HG02588 (cell line): ENCODE data around the gene DPP9.
"Not testable (repeated sequence)": the region's sequence is repeated elsewhere in the genome, so short reads cannot be mapped to it uniquely, and the experiment has no call there.

Experiments used
- ATAC-seq: cut with Tn5 transposase; IDR thresholded peaks from one replicate; pipeline ENCODE4 v1.9.1; 2021; ENCODE audit warnings: mild to moderate bottlenecking, moderate library complexity; ENCODE audit not compliant: unreplicated experiment

Gene DPP9

DNA sequence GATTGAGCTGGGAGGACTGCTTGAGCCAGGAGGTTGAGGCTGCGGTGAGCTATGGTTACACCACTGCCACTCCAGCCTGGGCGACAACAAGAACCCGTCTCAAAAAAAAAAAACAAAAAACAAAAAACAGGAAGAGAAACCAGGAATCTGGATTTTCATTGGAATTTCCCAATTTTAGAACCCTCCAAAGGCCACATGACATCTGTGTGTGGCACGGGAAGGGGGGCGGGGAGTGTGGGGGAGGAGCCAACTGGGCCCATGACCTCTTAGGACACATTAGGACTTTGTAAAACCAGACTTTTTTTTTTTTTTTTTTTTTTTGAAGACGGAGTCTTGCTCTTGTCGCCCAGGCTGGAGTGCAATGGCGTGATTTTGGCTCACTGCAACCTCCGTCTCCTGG is 32.3 kb downstream of the DPP9 start:
- ATAC-seq = no peak

DNA sequence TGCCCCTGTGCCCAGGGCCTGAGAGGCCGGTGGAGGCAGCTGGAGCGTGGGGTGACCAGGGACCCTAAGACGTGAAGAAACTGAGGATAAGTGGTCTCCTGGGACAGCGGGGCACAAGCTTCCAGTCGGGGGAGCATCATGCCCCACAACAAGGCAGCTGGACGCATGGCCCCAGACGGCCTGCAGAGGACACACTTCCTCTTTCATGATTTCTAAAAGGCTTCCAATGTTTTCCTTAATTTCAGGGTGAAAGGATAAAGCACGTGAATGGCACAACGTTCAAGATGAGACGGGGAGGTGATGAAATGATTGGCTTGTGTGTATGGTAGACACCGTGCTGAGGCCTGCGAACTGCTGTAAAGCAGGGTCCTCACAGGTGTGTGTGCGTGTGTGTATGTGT is 33.3 kb downstream of the DPP9 start:
- ATAC-seq = no peak

DNA sequence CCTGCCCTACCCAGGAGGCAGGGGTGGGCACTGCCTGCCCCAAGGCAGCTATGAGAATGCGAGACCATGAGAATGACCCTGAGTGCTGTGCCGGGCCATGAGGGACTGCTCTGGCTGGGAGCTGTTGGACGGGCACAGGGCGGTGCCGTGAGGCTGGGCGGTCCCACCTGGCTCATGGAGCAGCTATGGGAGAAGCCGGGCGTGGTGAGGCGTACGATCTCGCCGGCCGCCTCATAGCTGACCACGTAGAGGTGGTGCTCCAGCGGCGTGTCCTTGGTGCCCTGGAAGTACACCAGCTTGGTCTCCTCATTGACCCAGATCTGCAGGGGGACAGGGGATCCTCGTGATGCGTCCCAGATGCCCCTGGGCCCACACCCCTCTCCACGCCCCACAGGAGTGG is 34.2 kb downstream of the DPP9 start:
- ATAC-seq = no peak

DNA sequence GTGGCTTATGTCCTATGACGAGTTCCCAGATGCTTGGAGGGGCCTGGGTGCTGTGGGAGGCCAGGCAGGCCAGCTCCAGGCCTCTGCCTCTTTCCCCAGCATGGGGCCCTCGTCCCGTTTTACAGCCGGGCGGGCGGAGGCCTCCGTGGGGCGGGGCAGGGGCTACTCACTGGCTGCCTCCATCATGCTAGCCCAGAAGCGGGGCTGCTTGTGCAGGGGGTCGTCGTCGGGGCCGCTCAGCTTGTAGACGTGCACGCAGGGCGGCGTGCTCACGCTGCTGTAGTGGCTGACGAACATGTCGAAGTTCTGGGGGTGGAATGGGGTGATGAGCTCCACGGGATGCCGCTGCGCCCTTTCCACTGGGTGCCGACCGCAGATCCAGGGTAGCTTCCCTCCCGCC is 35.1 kb downstream of the DPP9 start:
- no peak for ATAC-seq

DNA sequence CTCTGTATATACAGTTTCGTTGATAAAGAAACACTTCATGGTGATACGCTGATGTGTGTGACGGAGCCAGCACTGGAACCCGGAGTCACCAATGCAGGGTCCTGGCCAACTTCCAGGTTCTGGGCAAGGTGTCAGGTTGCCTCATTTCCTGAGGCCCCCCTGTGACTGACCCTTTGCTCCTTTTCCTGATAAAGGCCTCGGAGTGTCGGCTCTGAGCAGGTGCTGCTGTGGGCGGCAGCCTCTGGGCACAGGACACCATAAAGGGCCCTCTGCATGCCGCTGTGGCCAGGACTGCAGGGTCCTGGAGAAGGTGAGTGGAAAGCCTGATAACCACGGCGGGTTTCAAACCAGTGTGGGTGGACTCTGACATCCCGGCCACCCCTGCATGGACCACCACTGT is 36.2 kb downstream of the DPP9 start:
- ATAC-seq = no peak

DNA sequence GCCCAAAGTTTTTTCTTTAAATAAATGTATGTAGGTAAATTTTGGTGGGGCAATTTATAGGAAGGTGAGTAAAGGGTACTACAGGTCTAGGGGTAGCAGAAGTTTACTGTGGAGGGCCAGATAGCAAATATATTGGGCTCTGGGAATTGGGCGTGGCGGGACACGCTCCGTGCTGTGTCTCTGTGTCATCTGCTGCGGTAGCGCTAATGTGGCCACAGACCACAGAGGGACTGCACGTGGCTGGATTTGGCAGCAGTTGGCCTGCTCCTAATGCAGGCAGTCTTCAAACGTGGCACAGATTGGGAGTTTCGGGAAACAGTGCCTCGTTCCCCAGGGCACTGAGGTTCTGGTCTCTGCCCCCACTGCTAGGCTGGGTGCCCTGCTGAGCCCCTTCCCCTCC is 36.9 kb downstream of the DPP9 start:
- no peak for ATAC-seq

DNA sequence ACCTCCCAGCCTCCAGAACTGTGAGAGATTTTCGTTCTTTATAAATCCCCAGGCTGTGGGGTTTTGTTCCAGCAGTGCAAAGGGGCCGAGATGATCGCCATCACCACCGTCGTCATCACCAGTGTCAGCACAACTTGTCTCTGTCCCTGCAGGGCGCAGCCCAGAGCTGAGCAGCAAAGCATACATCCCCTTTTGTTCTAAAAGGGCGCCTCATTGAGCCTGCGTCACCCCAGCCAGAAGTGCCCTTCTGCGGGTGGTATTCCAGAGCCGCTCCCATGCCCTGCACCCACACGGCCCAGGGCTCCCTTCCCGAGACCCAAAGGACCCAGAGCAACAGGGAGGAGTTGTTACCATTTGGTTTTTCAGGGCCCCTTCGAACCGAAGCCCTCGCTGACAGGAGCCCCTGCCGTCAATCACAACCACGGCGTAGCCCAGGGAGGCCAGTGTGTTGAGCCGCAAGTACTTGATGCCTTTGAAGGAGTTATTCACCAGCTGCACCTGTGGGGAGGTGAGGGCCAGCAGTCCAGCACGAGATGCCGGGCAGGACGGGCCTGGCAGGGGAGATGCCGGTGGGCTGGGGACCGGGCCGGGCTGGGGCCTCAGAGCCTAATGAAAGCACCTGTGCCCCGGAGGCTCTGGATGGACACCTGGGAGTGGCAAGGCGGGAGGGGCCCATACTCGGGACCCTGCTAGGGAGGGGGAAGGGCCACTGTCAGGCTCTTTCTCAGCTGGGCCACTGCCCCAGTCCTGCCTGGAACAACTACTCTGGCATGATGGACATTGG is 39.1 kb downstream of the DPP9 start:
- no peak for ATAC-seq

DNA sequence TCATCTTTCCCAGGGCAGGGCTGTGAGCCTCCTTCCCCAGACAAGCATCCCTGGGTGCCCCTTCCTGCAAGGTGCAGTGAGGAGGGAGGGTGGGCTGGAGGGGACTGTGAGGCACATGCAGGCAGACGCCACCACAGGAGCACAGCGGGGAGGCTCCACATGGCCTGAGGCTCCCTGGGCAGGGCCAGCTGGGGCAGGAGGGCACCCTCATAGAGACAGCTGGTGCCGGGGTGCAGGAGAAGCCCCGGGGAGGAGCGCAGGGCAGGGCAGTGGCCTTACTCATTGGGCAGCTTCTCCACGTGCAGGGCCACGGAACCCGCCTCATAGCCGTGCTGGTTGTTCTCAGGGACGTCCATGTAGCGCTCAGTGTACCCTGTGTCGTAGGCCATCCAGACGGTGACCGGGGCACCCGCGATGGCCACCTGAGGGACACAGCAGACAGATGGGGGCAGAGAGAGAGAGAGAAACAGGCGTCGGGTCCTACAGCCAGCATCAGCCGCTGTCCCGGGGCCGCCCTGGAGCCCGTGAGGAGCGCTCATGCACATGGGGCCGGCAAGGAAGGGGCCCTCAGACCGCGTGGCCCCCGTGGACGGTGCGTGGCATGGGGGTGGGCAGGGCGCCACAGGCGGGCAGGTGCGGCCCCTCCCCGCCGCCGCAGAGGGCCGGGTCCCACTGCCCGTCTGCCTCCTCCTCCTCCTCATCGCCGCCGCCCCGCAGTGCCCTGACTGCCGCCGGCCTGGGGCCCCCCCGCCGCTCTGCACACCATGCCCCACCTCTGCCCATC is 41.0 kb downstream of the DPP9 start:
- ATAC-seq = no peak

DNA sequence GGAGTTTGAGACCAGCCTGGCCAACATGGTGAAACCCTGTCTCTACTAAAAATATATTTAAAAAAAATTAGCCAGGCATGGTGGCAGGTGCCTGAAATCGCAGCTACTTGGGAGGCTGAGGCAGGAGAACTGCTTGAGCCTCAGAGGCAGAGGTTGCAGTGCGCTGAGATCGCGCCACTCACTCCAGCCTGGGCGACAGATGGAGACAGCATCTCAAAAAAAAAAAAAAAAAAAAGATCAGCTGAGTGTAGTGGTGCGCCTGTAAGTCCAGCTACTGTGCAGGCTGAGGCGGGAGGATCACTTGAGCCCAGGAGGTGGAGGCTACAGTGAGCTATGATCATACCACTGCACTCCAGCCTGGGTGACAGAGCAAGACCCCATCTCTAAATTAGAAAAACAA is 43.6 kb downstream of the DPP9 start:
- ATAC-seq = not testable (repeated sequence)

DNA sequence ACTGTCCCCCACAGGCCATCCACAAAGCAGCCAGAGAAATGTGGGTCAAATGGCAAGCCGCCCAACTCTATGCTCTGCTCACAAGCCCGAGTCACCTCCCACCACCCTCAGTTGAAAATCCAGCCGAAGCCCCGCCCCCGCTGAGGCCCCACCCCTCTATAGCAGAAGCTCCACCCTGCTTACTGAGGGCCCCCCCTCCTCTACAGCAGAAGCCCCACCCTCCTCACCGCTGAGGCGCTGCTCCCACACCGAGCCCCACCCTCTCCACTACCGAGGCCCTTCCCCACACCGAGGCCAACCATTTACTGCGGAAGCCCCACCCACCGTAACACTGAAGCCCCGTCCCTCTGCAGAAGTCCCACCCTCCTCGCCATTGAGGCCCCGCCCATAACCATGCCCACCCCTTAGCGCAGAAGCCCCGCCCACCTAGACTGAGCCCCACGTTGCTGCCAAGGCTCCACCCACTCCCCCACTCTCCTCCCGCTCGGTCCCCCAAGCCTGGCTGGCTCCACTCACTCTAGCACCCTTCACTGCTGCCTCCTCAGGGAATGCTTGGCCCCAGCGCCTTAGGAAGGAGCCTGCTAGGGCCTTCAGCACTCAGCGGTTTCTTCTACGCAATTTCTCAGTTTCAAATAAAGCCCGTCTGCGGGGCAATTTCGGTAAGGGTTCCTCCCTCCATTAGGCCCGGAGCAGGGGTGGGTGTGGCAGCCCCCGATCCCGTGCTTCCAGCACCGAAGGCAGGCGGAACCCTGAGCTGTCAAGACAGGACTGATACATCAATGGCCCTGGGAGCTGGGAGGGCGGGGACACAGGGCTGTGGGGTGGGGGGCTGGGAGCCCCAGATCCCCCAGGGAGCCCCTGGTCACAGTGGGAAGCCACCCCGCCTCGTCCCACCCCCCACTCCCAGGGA is 44.5 kb downstream of the DPP9 start:
- no peak for ATAC-seq

DNA sequence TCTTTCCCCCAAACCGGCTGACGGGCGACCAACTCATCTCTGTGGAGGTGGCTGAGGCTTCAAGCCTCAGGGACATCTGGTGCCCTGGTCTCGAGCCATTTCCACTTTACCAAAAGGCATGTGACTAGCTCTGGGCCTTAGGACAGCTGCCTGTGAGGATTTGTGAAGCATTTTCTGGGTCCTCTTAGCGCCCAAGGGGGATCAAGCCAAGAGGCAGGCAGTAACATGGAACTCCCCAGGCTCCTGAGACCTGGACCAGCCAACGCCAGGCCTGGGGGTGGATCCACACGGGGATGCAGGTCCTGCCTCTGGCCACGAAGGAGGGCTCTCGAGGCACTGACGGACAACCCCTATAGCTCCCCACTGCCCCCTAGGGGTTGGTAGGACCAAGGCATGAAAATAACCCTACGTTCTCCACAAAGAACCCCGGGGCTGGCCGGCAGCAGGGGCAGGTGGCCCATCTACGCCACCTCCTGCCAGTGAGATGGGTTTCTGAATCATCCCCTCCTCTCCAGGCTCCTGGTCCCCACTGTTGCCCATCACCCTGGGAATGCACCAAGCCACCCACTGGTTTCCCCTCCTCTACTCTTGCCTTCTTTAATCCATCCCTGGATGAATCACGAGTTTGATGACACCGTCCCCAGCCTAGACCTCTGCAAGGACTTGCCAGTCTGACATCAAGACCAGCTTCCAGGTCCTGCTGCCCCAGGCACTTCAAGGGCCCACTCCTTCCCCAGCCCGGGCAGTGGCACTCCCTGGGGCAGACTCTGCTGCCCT is 46.5 kb downstream of the DPP9 start:
- ATAC-seq = no peak

DNA sequence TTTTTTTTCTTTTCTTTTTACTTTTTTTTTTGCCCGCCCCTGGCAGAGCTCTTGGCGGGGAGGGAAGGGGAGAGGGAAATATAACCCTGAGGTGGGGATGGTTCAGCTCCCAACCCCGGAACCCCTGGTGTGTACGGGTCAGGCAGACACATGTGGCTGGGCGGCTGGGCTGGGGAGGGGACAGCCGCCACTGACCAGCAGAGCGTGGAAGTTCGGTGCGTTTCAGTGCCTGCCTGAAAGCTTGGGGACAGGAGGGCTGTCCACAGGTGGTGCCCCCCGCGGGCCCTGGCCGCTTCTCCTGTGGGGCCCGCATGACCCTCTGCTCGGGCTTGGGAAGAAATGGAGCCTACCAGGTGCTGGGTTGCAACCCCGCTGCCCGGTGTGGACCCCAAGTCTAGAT is 48.3 kb downstream of the DPP9 start:
- ATAC-seq = no peak

DNA sequence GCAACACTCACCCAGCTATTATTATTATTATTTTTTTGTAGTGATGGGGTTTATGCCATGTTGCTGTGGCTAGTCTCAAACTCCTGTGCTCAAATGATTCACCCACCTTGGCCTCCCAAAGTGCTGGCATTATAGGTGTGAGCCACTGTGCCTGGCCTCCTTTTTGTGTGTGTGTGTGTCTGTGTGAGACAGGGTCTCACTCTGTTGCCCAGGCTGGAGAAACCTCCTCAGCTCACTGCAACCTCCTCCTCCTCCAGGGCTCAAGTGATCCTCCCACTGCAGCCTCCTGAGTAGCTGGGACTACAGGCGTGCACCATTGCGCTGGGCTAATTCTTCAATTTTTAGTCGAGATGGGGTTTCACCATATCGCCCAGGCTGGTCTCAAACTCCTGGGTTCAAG is 49.9 kb downstream of the DPP9 start:
- ATAC-seq = no peak

DNA sequence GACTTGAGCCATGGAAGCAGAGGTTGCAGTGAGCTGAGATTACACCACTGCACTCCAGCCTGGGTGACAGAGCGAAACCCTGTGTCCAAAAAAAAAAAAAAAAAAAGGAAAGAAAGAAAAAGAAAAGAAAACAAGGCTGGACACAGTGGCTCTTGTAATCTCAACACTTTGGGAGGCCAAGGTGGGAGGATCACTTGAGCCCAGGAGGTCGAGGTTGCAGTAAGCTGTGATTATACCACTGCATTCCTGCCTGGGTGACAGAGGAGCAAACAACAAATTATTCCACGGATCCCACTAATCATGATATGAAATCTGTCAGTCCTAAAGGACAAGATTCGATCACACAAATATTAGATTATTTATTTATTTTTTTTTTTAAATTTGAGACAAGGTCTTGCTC is 50.4 kb downstream of the DPP9 start:
- ATAC-seq = no peak

DNA sequence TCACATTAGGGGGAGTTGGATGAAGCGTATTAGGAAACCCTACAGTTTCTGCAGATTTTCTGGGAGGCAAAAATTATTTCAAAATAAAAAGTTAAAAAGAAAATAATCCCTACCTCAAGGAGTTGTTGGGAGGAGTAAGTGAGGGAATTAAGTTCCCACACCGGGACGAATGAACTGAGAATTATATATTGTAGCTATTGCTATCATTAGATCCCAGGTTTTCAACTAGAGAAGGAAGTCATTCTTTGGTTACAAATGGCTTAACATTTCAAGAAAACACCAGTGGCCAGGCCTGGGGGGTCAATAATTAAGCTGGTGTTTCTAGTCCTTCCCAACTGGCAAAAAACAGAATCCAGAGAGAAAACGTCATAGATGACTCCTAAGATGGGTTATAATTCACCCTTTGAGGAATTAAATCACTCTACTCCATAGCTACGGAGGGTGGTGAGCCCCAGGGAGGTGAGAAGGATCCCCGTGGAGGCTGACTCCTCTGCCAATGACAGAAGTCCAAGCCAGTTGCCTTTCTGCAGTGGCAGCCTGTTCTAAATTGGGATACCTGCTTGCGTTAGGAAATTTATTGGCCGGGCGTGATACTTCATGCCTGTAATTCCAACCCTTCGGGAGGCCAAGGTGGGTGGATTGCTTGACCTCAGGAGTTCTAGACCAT is 52.3 kb downstream of the DPP9 start:
- ATAC-seq = no peak

DNA sequence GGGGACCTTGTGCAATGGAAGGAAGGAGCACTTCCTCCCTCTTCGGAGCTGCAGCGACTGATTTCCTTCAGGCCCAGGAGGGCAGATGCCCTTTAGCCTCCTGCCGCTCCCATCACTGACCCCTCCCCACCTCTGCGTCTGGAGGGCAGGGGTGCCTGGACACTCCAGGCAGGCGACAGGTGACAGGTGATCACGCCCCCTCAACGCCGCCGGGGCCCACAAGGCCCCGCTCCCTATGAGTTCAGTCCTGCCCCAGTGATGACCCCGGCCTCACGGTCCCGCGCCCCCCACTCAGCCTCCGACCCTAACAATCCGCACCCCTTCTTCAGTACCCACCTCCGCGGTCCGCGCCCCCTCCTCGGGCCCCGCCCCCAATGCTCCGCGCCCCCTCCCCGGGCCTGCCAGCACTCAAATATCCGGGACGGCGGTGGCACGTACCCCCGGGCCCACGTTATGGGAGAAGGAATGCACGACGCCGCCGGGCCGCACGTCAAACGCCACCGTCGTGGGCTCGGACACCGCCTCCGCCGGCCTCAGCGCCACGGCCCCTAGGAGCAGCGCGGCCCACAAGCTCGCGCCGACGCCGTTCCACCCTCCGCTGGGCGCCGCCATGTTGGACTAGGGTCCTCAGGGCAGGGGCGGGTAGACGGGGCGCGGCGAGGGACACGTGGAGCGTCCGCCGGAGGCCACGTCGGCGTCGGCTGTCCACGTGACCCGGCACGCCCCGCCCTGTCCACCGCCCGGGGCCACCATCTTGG is 53.7 kb downstream of the DPP9 start, which contains the start of gene MYDGF:
Gene MYDGF, minus strand, starts transcription at position 620 of the 758 bp plus-strand sequence. Its CDS starts 8 bp downstream, at position 612.
- ATAC-seq = peak; percentile 75

DNA sequence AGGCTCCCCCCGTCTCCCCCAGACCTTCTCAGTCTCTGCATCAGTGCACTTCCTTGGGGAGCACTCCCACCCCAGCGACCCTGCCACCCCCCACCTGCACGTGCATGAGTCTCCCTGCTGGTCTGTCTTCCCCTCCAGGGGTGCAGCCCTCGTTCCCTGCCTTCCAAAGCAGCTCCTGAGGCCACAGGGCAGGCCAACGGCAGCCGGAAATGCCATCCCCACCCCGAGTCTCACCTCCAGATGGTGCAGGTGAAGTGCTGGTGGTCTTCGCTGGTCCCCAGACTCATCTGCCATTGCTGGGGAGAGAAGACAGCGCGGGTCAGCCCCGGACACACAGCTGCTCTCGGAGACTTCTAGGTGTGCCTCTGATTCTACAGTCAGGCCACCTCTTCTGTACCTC is 59.0 kb downstream of the DPP9 start:
- ATAC-seq = no peak

DNA sequence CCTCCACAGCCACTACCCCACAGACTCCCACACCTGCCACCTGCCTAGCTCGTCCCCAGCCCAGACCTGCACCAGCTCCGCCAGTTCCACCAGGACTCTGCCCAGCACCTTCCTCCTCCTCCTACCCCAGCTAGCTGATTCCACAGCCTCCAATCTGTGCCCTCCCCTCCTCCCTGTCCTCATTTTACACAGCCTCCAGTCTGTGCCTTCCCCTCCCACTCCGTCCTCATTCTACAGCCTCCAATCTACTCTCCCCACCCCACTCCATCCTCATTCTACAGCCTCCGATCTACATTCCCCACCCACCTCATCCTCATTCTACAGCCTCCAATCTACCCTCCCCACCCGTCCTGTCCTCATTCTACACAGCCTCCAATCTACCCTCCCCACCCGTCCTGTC is 60.8 kb downstream of the DPP9 start:
- no peak for ATAC-seq

DNA sequence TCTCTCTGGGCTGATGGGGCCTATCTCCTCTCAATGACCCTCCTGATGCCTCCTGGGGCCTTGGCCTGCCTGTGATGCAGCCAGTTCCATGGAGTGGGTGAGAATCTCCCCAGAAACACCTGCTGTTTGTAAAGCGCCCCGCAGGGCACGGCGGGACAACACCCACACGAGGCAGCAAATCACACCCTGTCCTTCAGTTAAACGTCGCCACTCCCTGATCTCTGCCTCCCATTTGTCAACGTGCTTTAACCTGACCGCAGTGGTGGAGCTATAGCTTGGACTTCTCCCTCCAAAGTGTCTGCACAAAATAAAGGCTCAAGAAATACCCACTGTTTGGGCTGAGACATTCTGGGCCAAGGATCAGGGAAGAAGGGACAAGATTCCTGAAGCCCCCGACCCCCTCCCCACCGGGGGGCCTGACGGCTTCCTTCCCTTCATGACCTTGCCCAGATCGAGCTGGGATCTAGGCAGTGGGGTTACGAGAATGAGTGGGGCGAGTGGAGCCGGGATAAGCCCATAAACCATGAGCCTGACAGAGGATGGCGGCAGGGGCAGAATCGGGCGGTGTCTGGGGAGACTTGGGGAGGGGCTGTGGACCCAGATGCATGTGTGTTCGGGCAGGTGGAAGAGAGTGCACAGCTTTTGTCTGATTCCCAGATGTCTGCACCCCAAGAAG is 61.5 kb downstream of the DPP9 start:
- no peak for ATAC-seq
